OCI-LY7 (cell line): ENCODE data around the gene RAB20. TPM values are rescaled to one million over a fixed set of nuclear protein-coding genes. Genes with fewer than 3 reads are reported as not detected.

Source experiments
- BruUV-seq: library from RNA; stranded (reverse); fragments of 400-500 nt; replicated peaks from 2 replicates; lab custom pipeline; 2021; lab: Mats Ljungman, UMichigan
- CTCF ChIA-PET: fragments of 300-600 bp; sonication (Branson Sonifier 250); formaldehyde crosslinking; loops from one replicate; lab custom pipeline; 2022; ENCODE audit warnings: antibody characterized with exemption; ENCODE audit not compliant: unreplicated experiment; lab: Charles Lee
- POLR2A ChIA-PET: fragments of 300-600 bp; sonication (Branson Sonifier 250); formaldehyde crosslinking; loops from one replicate; lab custom pipeline; 2022; ENCODE audit warnings: antibody characterized with exemption; lab: Charles Lee
- DNase-seq: peaks from one replicate; pipeline ENCODE4 v3.0.0-alpha.2; 2015; ENCODE audit warnings: low spot score
- H2AFZ ChIP-seq: fragments of 200-600 bp; sonication (generic), shearing (Covaris generic); 2 replicates; pipeline ENCODE4 v1.6.1; 2014; ENCODE audit warnings: mild to moderate bottlenecking, antibody characterized with exemption, low read length, moderate library complexity
- H3K27ac ChIP-seq: fragments of 200-600 bp; sonication (generic); 2 replicates; pipeline ENCODE4 v1.5.1; 2014; ENCODE audit warnings: mixed run types, low read depth, mild to moderate bottlenecking, moderate library complexity, low read length, inconsistent platforms; ENCODE audit not compliant: poor library complexity, severe bottlenecking
- H3K36me3 ChIP-seq: fragments of 200-600 bp; sonication (generic); 2 replicates; pipeline ENCODE4 v1.6.1; 2014; ENCODE audit warnings: mild to moderate bottlenecking, antibody characterized with exemption, low read length, moderate library complexity, mixed read lengths; ENCODE audit not compliant: insufficient read depth
- H3K4me1 ChIP-seq: fragments of 200-600 bp; sonication (generic); 2 replicates; pipeline ENCODE4 v1.5.1; 2014; ENCODE audit warnings: mild to moderate bottlenecking, low read length; ENCODE audit not compliant: insufficient read depth, poor library complexity, severe bottlenecking
- H3K4me2 ChIP-seq: fragments of 200-600 bp; sonication (generic); 2 replicates; pipeline ENCODE4 v1.6.1; 2014; ENCODE audit warnings: mild to moderate bottlenecking, low read length
- H3K4me3 ChIP-seq: fragments of 200-600 bp; sonication (generic); 2 replicates; pipeline ENCODE4 v1.5.1; 2014; ENCODE audit warnings: mild to moderate bottlenecking, low read depth, low read length; ENCODE audit not compliant: poor library complexity, severe bottlenecking
- H3K79me2 ChIP-seq: fragments of 200-600 bp; sonication (generic); 2 replicates; pipeline ENCODE4 v1.6.1; 2016; ENCODE audit warnings: low read depth, mild to moderate bottlenecking, low read length, moderate library complexity, mixed read lengths; ENCODE audit not compliant: insufficient read depth
- H3K9me2 ChIP-seq: fragments of 200-600 bp; sonication (generic); 2 replicates; pipeline ENCODE4 v1.6.1; 2016; ENCODE audit warnings: mild to moderate bottlenecking, low read length, mixed read lengths; ENCODE audit not compliant: insufficient read depth
- H3K9me3 ChIP-seq: fragments of 200-600 bp; sonication (generic); 2 replicates; pipeline ENCODE4 v1.6.1; 2014; ENCODE audit warnings: mild to moderate bottlenecking, mixed run types, low read length, mixed read lengths
- H4K20me1 ChIP-seq: fragments of 200-600 bp; sonication (generic); 2 replicates; pipeline ENCODE4 v1.6.1; 2014; ENCODE audit warnings: mild to moderate bottlenecking, antibody characterized with exemption, low read length, moderate library complexity, mixed read lengths; ENCODE audit not compliant: insufficient read depth
- EZH2phosphoT487 ChIP-seq: fragments of 200-600 bp; sonication (generic); IDR thresholded peaks from 2 replicates; pipeline ENCODE4 v1.6.1; 2018; ENCODE audit warnings: low read depth, borderline replicate concordance, mild to moderate bottlenecking, mixed run types, antibody characterized with exemption, low read length, moderate library complexity, mixed read lengths
- intact Hi-C: fragments of 100-400 bp; cut with micrococcal nuclease; formaldehyde crosslinking; loops from one replicate; pipeline ENCODE4 v1.10.0; 2022; ENCODE audit not compliant: unreplicated experiment
- total RNA-seq, 2 experiments: library from RNA; depleted of rRNA in 1 of 2; stranded (reverse); fragments of >200 nt in 1 of 2; shearing (Covaris generic) in 1 of 2; gene quantifications; 2 replicates each; pipeline ENCODE4 v1.2.3, GENCODE V29; 2014 to 2022
- TF ChIP-seq, protein P1 (sequence below): fragments of 200-600 bp; sonication (generic); conservative IDR thresholded peaks from 2 replicates; pipeline ENCODE4 v1.5.1; 2014; ENCODE audit warnings: mild to moderate bottlenecking, antibody characterized with exemption, low read length, moderate library complexity, mixed read lengths

Gene RAB20
- total RNA-seq, 2 experiments from 2014 or later = not detected

DNA sequence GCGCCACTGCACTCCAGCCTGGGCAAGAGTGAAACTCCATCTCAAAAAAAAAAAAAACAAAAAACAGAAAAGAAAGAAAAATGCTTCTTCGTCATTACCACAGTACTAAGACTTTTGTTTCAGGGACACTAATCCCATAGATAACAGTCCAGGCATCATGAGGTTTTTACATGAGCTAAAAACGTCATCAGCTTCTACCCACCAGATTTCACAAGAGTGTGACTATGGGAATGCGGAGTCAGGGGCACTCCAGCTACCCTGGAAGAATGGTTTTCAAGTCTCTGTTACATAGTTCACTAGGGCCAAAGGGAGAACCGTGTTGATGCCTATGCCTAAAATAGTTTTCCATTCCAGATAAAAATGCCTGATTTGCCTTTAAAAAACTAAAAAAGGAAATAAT lies 33.2 kb downstream of the RAB20 start:
- no TSS peak for BruUV-seq
- intact Hi-C loops = no loop called here
- no peaks in the 10 kb centered on the region for H3K36me3 ChIP-seq
- no peak overlapping the region for H2AFZ ChIP-seq
- no peak overlapping the region for H3K4me3 ChIP-seq
- H3K4me1 ChIP-seq = no peaks in the 10 kb centered on the region
- H3K4me2 ChIP-seq = no peak overlapping the region
- no peaks in the 10 kb centered on the region for H4K20me1 ChIP-seq
- no peaks in the 10 kb centered on the region for H3K9me2 ChIP-seq
- TF ChIP-seq, protein P1, sequence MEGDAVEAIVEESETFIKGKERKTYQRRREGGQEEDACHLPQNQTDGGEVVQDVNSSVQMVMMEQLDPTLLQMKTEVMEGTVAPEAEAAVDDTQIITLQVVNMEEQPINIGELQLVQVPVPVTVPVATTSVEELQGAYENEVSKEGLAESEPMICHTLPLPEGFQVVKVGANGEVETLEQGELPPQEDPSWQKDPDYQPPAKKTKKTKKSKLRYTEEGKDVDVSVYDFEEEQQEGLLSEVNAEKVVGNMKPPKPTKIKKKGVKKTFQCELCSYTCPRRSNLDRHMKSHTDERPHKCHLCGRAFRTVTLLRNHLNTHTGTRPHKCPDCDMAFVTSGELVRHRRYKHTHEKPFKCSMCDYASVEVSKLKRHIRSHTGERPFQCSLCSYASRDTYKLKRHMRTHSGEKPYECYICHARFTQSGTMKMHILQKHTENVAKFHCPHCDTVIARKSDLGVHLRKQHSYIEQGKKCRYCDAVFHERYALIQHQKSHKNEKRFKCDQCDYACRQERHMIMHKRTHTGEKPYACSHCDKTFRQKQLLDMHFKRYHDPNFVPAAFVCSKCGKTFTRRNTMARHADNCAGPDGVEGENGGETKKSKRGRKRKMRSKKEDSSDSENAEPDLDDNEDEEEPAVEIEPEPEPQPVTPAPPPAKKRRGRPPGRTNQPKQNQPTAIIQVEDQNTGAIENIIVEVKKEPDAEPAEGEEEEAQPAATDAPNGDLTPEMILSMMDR = no peak
- TF ChIP-seq EZH2phosphoT487 = no peak
- no peaks in the 10 kb centered on the region for H3K9me3 ChIP-seq
- no peak for DNase-seq
- H3K79me2 ChIP-seq = no peaks in the 10 kb centered on the region
- ChIA-PET POLR2A (no interaction called here), CTCF (no interaction called here)
- H3K27ac ChIP-seq = no peak overlapping the region

DNA sequence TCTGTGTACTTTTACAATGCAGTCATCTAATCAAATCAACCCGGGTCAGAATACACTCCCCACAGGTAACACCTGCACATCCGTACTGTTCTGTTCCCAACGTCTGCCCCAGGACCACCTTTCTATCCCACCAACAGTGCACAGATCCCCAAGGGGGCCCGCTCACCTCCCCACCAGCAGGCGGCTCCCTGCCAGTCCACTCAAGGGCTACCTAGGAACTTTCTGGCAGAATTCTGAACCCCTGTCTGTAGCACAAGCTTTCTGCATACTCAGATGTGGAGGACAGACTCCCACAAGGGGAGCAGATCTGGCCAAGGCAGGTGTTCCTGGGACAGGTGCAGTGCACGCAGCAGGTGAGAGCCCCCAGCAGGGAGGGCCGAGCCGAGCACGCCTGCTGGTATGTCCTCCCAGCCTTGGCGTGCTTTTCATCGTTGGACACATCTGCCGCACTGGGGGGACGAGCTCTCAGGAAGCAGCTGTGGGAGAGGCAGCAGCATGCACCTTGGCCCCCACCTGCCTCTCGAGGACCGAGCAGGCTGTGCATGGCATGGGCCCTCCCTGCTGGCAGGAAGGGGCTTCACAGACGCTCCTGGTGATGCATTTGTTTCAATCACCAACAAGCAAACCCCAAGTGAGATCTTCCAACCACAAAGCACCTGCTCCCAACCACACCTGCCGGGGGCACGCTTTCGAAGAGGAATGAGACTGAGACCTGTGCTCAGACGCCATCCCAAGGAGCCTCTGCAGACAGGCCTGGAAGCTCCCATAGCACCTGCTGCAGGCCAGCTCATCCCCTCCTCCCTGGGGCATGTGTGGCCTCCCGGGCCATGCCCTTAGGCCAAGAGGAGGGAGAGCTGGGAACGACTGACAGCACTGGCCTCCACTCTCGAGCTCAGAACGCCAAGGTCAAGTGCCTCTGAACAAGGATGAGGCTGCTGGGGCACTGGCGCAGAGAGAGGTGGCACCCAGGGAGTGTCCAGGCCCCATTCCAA lies 35.9 kb downstream of the RAB20 start:
- H3K79me2 ChIP-seq = no peaks in the 10 kb centered on the region
- no peak overlapping the region for H3K4me3 ChIP-seq
- no peaks in the 10 kb centered on the region for H3K36me3 ChIP-seq
- H3K27ac ChIP-seq = no peak overlapping the region
- no peaks in the 10 kb centered on the region for H4K20me1 ChIP-seq
- peak; percentile 1 for DNase-seq
- no peaks in the 10 kb centered on the region for H3K4me1 ChIP-seq
- no peak overlapping the region for H2AFZ ChIP-seq
- intact Hi-C loops = no loop called here
- H3K9me2 ChIP-seq = no peaks in the 10 kb centered on the region
- ChIA-PET POLR2A (no interaction called here), CTCF (no interaction called here)
- no TSS peak for BruUV-seq
- no peak overlapping the region for H3K4me2 ChIP-seq
- TF ChIP-seq, protein P1 = no peak
- no peak for TF ChIP-seq EZH2phosphoT487
- no peaks in the 10 kb centered on the region for H3K9me3 ChIP-seq
